Esophagus squamous epithelium (tissue), 5 donors: Measurements from ENCODE around the gene FAM20A. TPM values are rescaled to one million over a fixed set of nuclear protein-coding genes. Genes with fewer than 3 reads are reported as not detected.

Experiments used
- DNase-seq: peaks from one replicate; lab custom pipeline; 2025; lab: John Stamatoyannopoulos, UW
- H3K27ac ChIP-seq, 4 donors: fragments of 200-600 bp; sonication (generic); one replicate each; pipeline ENCODE4 v1.5.1; 2016 to 2019; ENCODE audit warnings: mild to moderate bottlenecking in 1 of 4
- H3K27me3 ChIP-seq, 4 donors: fragments of 200-600 bp; sonication (generic); 1 replicate in 3 of 4; 2 replicates in 1 of 4; pipeline versions ENCODE4 v1.5.1 to v1.6.0; 2017 to 2021; ENCODE audit warnings: antibody characterized with exemption in 1 of 4
- H3K36me3 ChIP-seq, 3 donors: fragments of 200-600 bp; sonication (generic); one replicate each; pipeline ENCODE4 v1.5.1; 2016 to 2019
- H3K4me1 ChIP-seq, 3 donors: fragments of 200-600 bp; sonication (generic); one replicate each; pipeline ENCODE4 v1.5.1; 2017 to 2019
- H3K4me3 ChIP-seq, 4 donors: fragments of 200-600 bp; sonication (generic); 1 replicate in 3 of 4; 2 replicates in 1 of 4; pipeline ENCODE4 v1.5.1; 2016 to 2019; ENCODE audit warnings: mild to moderate bottlenecking in 2 of 4, moderate library complexity in 1 of 4
- H3K9me3 ChIP-seq, 3 donors: fragments of 200-600 bp; sonication (generic); one replicate each; pipeline ENCODE4 v1.5.1; 2016 to 2019
- CTCF ChIP-seq, 6 experiments: fragments of 450-650 bp in 4 of 6; fragments of 200-600 bp in 2 of 6; sonication (generic) in 2 of 6; IDR thresholded peaks; one replicate each; pipeline ENCODE4 v1.5.1; 2016 to 2019; ENCODE audit warnings: antibody characterized with exemption in 6 of 6, mild to moderate bottlenecking in 4 of 6, moderate library complexity in 4 of 6
- POLR2A ChIP-seq, 4 donors: fragments of 450-650 bp; IDR thresholded peaks; one replicate each; pipeline ENCODE4 v1.6.1; 2017; ENCODE audit warnings: antibody characterized with exemption in 4 of 4, mild to moderate bottlenecking in 4 of 4, moderate library complexity in 3 of 4
- WGBS, 2 donors: methylation state at CpG; one replicate each; pipeline ENCODE4 v1.1.5; 2018; 5-methylcytosine and 5-hydroxymethylcytosine counted together
- intact Hi-C: fragments of 100-400 bp; cut with DNase I; formaldehyde crosslinking; loops from one replicate; pipeline ENCODE4 v1.15.0; 2022
- total RNA-seq, 4 donors: library from RNA; depleted of rRNA; stranded (reverse); fragments of >200 nt; gene quantifications; one replicate each; pipeline ENCODE4 v1.1.0, GENCODE V29; 2016
- donor health status: DM: yes; HTN: yes; CAD: no.

FAM20A gene
- total RNA-seq, 4 donors from 2014 or later, result 4.0 to 15.3 (median 7.8) TPM

DNA sequence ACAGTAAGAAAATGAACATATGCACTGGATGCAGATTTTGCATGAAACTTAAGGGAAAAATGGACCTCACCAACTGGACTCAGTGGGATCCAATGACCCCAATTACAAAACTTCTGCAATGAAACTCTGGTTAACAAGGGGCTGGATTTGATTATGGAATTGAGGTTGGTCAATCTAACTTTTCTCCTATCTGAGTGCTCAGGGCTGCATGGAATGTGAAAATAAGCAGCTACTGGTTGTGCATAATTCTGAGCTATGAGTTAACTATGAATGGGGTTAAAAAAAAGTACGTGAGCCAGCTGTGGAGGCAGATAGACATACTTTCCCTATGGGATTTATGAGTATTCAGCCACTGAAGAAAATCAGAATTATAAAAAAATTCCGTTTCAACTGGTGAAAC, 9.2 kb downstream of the FAM20A start:
- H3K9me3 ChIP-seq, result no peaks in the 10 kb centered on the region
- peak overlapping the region in 1 of 4 donors; percentile 1 for H3K27ac ChIP-seq
- DNase-seq, result no peak
- peaks cover 13 to 32% (median 26%) of the 10 kb centered on the region in 3 donors for H3K4me1 ChIP-seq
- H3K27me3 ChIP-seq, result no peaks in the 10 kb centered on the region
- no peak overlapping the region for H3K4me3 ChIP-seq
- 61 to 75% methylated on average over 2 of the region's 2 CpGs for WGBS, 2 donors
- TF ChIP-seq CTCF (IDR thresholded peaks at IDR 0.05), result no peak
- TF ChIP-seq POLR2A (IDR thresholded peaks at IDR 0.05), result no peak
- intact Hi-C loops, result no loop called here
- no peaks in the 10 kb centered on the region for H3K36me3 ChIP-seq

DNA sequence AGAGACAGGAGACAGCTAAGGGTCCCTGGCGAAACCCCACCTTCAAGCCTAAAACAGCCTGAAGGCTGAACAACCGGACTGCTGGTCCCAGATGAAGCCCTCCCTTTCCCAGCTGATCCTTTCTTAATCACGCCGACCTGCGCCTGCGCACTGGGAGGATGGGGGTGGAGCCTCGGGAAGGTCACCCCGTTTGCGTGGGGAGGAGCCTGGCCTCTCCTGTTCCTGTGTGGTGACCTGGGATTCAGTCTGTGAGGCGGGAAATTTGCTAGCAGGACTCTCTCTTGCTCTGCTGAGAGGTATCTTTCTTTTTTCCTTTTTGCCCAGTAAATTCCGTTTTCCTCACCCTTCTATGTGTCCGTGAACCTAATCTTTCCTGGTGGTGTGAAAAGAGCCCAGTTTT, 9.6 kb downstream of the FAM20A start:
- Histone ChIP-seq H3K9me3 (no peaks in the 10 kb centered on the region), H3K4me3 (no peak overlapping the region), H3K27me3 (no peaks in the 10 kb centered on the region), H3K36me3 (no peaks in the 10 kb centered on the region), H3K27ac (no peak overlapping the region), H3K4me1 (peaks cover 13 to 32% (median 24%) of the 10 kb centered on the region in 3 donors)
- no peak for TF ChIP-seq CTCF (IDR thresholded peaks at IDR 0.05)
- no peak for TF ChIP-seq POLR2A (IDR thresholded peaks at IDR 0.05)
- intact Hi-C loops, result no loop called here
- no peak for DNase-seq
- WGBS, 2 donors, result 76 to 80% methylated on average over 12 of the region's 12 CpGs

DNA sequence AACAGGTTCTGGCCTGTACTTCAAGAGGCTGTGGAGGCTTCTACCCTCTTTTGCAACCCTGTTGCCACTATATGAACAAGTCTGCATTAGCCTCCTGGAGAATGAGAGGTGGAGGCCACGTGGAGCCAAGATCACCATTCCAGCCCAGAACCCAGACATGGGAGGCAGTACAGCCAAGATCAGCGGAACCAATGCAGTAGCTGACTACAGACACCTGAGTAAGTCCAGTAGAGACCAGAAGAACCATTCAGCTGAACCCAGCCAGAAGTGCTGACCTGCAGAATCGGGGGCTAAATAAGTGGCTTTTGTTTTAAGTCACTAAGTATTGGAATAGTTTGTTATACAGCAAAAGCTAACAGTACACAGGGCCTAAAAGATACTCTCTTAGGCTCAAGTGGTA, 12.1 kb downstream of the FAM20A start:
- H3K4me3 ChIP-seq, result no peak overlapping the region
- H3K9me3 ChIP-seq, result no peaks in the 10 kb centered on the region
- no peaks in the 10 kb centered on the region for H3K36me3 ChIP-seq
- DNase-seq, result no peak
- H3K27ac ChIP-seq, result no peak overlapping the region
- no peak for TF ChIP-seq POLR2A (IDR thresholded peaks at IDR 0.05)
- no peak for TF ChIP-seq CTCF (IDR thresholded peaks at IDR 0.05)
- H3K4me1 ChIP-seq, result peaks cover 14 to 42% (median 27%) of the 10 kb centered on the region in 3 donors
- H3K27me3 ChIP-seq, result no peaks in the 10 kb centered on the region
- 85% methylated on average over 3 of the region's 3 CpGs; no CpG with 5 or more reads in 1 of the 2 donors for WGBS, 2 donors
- intact Hi-C loops, result no loop called here

GRCh38 chr17:68588362-68588761, 12.8 kb downstream of the FAM20A start:
- Histone ChIP-seq H3K27ac (no peak overlapping the region), H3K9me3 (no peaks in the 10 kb centered on the region), H3K4me3 (no peak overlapping the region), H3K27me3 (no peaks in the 10 kb centered on the region), H3K4me1 (peaks cover 11 to 36% (median 24%) of the 10 kb centered on the region in 3 donors), H3K36me3 (no peaks in the 10 kb centered on the region)
- intact Hi-C loops, result no loop called here
- WGBS, 2 donors, result 63 to 70% methylated on average over 1 of the region's 1 CpG
- TF ChIP-seq POLR2A (IDR thresholded peaks at IDR 0.05) (no peak), CTCF (IDR thresholded peaks at IDR 0.05) (no peak)
- DNase-seq, result no peak

DNA sequence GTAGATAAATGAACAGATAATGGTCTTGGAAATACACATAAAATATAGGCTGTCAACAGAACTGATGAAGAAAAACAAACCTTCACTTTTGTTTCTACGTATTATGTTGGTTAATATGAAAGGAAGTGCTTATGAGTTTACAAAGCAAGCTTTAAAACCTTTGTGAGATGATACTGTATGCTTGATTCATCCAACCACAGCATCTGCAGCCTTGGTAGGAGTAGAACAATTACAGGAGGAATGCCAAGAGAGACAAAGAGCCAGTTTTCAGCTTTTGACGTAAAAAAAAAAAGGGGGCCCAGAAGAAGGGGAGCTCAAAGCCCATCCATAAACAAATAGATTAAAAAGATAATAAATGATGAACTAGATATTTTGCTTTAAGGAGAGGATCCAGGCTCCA, 13.3 kb downstream of the FAM20A start:
- WGBS, 2 donors, result 68 to 82% methylated on average over 2 of the region's 2 CpGs
- Histone ChIP-seq H3K36me3 (no peaks in the 10 kb centered on the region), H3K27ac (no peak overlapping the region), H3K27me3 (no peaks in the 10 kb centered on the region), H3K4me1 (peaks cover 7 to 34% (median 20%) of the 10 kb centered on the region in 3 donors), H3K9me3 (no peaks in the 10 kb centered on the region), H3K4me3 (no peak overlapping the region)
- intact Hi-C loops, result no loop called here
- no peak for DNase-seq
- TF ChIP-seq POLR2A (IDR thresholded peaks at IDR 0.05), result no peak

DNA sequence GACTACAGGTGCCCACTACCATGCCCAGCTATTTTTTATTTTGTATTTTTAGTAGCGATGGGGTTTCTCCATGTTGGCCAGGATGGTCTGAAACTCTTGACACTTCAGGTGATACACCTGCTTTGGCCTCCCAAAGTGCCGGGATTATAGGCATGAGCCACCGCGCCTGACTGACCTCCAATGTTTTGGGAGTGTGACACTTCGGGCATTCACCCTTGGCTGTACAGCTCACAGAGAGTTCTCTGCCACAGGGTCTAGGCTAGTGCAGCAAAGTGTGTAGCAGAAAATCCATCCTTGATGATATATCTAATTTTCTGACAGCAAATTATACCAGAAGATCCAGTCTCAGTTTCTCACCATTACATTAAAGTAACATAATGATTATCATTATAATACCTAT, 14.1 kb downstream of the FAM20A start:
- H3K36me3 ChIP-seq, result no peaks in the 10 kb centered on the region
- peaks cover 2 to 34% (median 14%) of the 10 kb centered on the region in 3 donors for H3K4me1 ChIP-seq
- TF ChIP-seq CTCF (IDR thresholded peaks at IDR 0.05) (no peak), POLR2A (IDR thresholded peaks at IDR 0.05) (no peak)
- 98% methylated on average over 5 of the region's 5 CpGs for WGBS, 2 donors
- no peaks in the 10 kb centered on the region for H3K27me3 ChIP-seq
- DNase-seq, result no peak
- no peaks in the 10 kb centered on the region for H3K9me3 ChIP-seq
- intact Hi-C loops, result no loop called here
- no peak overlapping the region for H3K27ac ChIP-seq
- H3K4me3 ChIP-seq, result no peak overlapping the region
